GM21723 (cell line): ENCODE results near the gene CASP4.
"Not testable (repeated sequence)": the region's sequence is repeated elsewhere in the genome, so short reads cannot be mapped to it uniquely, and the experiment has no call there.

Source experiments
- ATAC-seq: cut with Tn5 transposase; IDR thresholded peaks from one replicate; pipeline ENCODE4 v1.9.1; 2021; ENCODE audit warnings: mild to moderate bottlenecking, moderate library complexity; ENCODE audit not compliant: unreplicated experiment

CASP4 gene

GRCh38 chr11:104968355-104968855 is at the start of gene CASP4:
Gene CASP4, minus strand, starts transcription at chr11:104968574. Its CDS starts 49 bp downstream, at chr11:104968525.
- peak; percentile 90 for ATAC-seq

- no peak for ATAC-seq
These were observed 39.1 kb upstream of the CASP4 start for GRCh38 chr11:105007463-105007862.

- ATAC-seq = no peak
These were observed 37.1 kb upstream of the CASP4 start for GRCh38 chr11:105005451-105005845.

- ATAC-seq = no peak
These were observed 35.6 kb upstream of the CASP4 start for GRCh38 chr11:105004021-105004420.

- no peak for ATAC-seq
These were observed 34.8 kb upstream of the CASP4 start for GRCh38 chr11:105003151-105003550.

GRCh38 chr11:105000797-105001196 is 32.4 kb upstream of the CASP4 start:
- ATAC-seq = peak; percentile 92

GRCh38 chr11:105000167-105000566 is 31.8 kb upstream of the CASP4 start:
- ATAC-seq = no peak

- ATAC-seq = no peak
These were observed 31.3 kb upstream of the CASP4 start for GRCh38 chr11:104999721-105000120.

- no peak for ATAC-seq
These were observed 28.9 kb upstream of the CASP4 start for GRCh38 chr11:104997288-104997687.

GRCh38 chr11:104995001-104995408 is 26.6 kb upstream of the CASP4 start:
- ATAC-seq = no peak

- no peak for ATAC-seq
These were observed 24.4 kb upstream of the CASP4 start for GRCh38 chr11:104992781-104993180.

GRCh38 chr11:104991994-104992393 is 23.6 kb upstream of the CASP4 start:
- no peak for ATAC-seq

- ATAC-seq = no peak
These were observed 16.4 kb upstream of the CASP4 start for GRCh38 chr11:104984808-104985207.

- ATAC-seq = no peak
These were observed 11.5 kb upstream of the CASP4 start for GRCh38 chr11:104979839-104980238.

- no peak for ATAC-seq
These were observed 5.2 kb upstream of the CASP4 start for GRCh38 chr11:104973616-104974015.

- ATAC-seq = not testable (repeated sequence)
These were observed 4.5 kb upstream of the CASP4 start for GRCh38 chr11:104972924-104973323.

- ATAC-seq = no peak
These were observed 2.4 kb upstream of the CASP4 start for GRCh38 chr11:104970756-104971155.

- no peak for ATAC-seq
These were observed 742 bp upstream of the CASP4 start for GRCh38 chr11:104968856-104969776.

- peak; percentile 27 for ATAC-seq
These were observed 630 bp downstream of the CASP4 start for GRCh38 chr11:104967534-104968354.

- no peak for ATAC-seq
These were observed 2.6 kb downstream of the CASP4 start for GRCh38 chr11:104965735-104966134.

GRCh38 chr11:104964247-104964646 is 4.1 kb downstream of the CASP4 start:
- no peak for ATAC-seq

GRCh38 chr11:104962852-104963251 is 5.5 kb downstream of the CASP4 start:
- ATAC-seq = no peak
